Measurements from ENCODE around the gene METRNL.
"Not testable (repeated sequence)": the region's sequence is repeated elsewhere in the genome, so short reads cannot be mapped to it uniquely, and the experiment has no call there.

The METRNL gene, protein sequence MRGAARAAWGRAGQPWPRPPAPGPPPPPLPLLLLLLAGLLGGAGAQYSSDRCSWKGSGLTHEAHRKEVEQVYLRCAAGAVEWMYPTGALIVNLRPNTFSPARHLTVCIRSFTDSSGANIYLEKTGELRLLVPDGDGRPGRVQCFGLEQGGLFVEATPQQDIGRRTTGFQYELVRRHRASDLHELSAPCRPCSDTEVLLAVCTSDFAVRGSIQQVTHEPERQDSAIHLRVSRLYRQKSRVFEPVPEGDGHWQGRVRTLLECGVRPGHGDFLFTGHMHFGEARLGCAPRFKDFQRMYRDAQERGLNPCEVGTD

DNA sequence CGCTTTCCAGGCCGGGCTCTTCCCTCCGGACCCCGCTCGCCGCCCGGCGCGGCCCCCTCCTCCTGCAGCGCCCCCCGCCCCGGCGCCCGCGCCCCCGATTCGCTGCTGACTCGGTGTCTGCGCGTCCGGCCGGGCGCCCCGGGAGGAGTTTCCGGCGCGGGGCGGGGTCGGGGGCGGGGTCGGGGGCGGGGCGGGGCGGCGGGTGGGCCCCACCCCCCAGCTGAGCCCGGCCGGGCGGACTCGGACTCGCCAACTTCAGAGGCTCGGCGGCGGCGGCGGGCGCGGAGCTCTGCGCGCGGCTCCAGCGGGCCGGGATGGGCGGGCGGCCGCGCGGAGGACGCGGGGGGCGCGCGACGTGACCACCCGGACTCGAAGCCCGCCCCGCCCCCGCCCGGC, at the start of gene METRNL:
METRNL (plus strand) TSS at position 258 of the 396 bp plus-strand sequence. CDS start 207 bp downstream, outside the sequence.
- DNase-seq: peak in 1 of 2 experiments; percentile 33

DNA sequence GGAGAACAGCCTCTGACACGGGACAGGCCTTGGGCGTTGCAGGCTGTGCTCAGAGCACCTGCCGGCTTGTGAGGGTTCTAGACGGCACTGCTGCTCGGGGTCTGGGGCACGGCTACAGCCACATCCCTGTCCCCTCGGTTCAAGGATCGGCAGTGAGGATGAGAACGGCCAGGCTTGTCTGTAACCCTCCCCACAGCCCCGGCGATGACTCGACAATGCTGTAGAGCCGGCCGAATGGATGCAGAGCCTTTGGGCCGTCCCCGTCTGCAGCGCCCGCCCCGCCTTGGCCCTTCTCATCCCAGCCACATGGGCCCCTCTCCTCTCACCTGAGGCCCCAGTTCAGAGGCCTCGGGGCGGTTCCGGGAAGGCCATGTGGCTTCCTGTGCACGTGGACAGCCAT, 49.0 kb upstream of the METRNL start:
- DNase-seq: no peak

DNA sequence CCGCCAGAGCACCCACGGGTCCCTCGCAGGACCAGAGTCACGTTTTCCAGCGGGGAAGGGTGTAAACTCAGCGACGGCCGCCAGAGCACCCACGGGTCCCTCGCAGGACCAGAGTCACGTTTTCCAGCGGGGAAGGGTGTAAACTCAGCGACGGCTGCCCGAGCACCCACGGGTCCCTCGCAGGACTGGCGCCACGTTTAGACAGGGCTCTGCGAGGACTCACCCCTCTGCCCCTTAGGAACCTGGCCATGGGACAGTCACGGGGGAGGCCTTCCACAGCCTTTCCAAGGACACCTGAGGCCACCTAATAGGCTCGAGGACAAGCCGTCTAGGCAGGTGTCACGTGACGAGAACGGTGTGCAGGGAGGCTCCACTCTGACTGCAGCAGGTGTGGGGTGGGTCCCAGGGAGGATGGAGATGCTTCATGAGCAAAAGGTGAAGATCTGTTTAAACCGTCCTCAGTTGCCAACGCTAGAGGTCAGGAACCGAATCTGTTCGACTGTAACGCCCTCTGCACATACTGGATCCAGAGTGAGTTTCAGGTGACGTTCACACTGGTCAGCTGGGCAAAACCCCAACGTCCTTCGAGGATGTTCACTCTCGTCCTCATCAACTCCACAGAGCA, 48.0 kb upstream of the METRNL start:
- no peak for DNase-seq

DNA sequence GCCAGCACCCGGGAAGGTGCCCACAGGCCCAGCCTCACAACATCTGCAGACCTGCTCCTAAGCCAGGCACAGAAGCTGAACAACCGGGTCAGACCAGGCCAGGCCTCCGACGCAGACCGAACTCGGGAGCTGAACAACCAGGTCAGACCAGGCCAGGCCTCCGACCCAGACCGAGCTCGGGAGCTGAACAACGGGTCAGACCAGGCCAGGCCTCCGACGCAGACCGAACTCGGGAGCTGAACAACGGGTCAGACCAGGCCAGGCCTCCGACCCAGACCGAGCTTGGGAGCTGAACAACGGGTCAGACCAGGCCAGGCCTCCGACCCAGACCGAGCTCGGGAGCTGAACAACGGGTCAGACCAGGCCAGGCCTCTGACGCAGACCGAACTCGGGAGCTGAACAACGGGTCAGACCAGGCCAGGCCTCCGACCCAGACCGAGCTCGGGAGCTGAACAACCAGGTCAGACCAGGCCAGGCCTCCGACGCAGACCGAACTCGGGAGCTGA, 47.4 kb upstream of the METRNL start:
- DNase-seq: not testable (repeated sequence)

DNA sequence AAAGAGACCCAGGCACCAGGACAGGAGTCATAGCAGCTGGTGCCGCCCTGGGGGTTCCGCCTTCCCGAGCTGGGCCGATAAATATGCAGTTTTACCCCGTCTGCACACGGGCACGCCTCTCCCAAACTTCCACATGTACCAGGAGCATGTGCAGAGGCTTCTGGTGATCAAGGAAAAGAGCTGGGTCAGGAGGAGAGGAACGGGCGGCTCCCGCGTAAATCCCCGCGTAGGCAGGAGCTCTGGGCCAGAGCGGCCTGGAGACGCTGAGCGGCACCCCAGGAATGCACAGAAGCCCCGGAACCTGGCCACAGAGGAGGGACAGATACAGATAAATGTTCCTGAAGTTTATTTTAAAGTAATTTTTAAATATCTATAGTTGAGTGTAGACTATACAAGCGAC, 46.6 kb upstream of the METRNL start:
- DNase-seq: no peak

DNA sequence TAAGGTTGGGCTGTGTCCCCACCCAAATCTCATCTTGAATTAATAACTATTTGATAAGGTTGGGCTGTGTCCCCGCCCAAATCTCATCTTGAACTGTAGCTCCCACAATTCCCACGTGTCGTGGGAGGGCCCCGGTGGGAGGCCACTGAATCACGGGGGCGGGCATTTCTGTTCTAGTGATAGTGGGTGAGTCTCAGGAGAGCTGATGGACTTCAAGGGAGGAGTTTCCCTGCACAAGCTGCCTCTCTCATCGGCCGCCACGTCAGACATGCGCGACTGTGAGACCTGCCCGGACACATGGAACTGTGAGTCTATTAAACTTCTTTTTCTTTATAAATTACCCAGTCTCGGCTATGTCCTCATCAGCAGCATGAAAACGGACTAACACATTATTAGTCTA, 44.9 kb upstream of the METRNL start:
- no peak for DNase-seq

DNA sequence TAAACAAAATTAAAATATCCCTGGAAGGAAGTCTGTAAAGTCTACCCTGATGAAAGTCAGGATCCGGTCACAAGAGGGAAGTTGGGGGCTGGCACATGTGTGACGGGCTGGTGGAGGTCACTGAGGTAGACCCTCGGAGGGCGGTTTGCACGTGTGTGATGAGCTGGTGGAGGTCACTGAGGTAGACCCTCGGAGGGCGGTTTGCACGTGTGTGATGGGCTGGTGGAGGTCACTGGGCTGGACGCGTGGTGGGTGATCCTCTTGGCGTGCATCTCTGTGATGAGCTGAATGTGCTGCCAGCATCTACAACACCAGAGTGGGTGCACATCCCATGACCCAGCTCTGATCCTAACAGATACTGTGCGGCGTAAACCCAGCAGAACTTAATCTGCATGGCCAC, 43.7 kb upstream of the METRNL start:
- no peak for DNase-seq

DNA sequence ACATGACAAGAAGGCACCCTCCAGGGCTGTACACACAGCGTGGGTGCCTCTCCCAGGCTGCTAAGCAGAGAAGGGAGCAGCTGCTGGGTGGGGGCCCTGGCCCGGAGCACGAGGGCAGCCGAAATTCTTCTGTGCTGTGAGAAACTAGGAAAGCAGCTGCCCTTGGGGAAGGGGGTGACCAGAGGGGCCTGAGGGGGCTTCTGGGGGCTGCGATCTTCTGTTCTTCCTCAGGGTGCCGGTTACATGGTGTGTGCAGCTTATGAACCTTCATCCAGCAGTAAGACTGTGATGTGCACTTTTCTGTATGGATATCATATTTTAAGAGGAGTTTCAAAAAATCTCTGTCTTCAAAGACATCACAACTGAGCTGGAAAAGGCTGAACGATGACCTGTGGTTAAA, 43.2 kb upstream of the METRNL start:
- no peak for DNase-seq

DNA sequence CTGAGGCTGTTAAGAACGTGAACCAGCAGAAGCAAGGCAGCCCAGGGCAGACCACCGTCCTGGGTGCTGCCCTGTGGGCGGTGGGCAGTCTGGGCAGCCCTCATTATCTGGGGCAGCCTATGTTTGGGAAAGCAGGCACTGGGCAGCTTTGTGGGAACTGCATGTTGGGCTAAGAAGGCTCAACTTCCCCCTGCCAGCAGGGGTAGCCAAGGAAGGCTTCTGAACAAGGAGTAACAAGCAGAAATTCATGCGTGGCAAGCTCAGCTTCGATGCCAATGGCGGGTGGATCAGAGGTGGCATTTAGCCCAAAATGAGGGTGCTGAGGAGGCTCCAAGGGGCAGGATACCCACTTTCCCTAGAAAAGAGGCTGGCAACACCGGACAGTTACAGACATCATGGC, 42.7 kb upstream of the METRNL start:
- DNase-seq: no peak

DNA sequence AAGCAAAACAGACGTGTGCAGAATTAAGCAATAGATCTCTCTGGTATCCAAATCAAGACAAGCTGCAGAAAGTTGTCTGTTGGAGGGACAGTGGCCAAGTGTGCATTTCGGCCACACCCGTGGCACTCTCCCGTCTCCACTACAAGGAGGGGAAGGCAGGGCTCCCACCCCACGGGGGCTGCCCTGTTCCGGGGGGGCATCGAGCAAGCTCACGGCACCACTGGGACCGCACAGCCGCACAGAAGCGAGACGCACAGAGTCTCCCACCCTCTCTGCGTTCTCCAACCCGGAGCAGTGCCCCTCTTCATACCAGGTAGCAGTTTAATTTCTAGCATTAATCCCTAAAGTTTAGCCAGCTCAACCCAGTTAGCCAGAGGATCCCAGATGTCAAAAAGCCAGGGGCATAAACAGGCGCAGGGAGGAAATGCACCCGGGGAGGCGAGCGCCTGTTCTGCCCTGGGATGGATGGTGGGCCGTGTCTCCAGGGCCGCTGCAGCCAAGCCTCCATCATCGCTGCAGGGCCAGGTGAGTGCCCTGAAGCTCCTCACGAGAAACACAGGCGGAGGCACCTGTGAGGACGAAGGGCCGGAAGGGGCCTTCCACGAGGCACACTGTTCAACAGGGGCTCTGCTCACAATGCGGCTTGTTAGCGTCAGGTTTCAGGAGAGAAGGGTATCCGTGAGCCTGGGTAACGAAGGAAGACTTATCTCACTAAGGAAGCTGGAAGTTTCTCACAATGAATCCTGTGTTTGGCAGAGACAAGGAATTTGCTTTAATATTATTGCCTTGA, 42.1 kb upstream of the METRNL start:
- no peak for DNase-seq

DNA sequence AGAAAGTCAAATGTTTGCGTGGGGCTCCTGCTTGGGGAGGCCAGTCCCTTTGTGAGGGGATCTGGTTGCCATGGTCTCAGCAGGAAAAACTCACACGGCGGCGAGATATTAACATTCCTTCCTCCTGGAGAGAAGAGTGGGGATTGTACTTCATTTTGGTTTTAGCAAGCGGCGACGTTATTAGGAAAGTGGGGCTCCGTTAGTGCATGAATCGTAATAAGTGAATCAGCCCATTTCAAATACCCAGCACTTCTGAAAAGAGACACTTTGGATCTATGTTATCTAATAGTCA, 41.6 kb upstream of the METRNL start:
- no peak for DNase-seq

DNA sequence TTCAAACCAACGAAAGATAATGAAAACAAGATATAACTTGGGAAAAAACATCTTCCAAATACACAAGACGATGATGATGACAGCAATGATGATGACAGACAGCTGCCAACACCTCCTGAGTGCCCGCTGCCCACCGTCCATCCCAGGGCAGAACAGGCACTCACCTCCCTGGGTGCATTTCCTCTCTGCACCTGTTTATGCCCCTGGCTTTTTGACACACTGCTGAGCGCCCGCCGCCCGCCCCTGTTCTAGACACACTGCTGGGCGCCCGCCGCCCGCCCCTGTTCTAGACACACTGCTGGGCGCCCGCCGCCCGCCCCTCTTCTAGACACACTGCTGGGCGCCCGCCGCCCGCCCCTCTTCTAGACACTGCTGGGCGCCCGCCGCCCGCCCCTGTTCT, 40.4 kb upstream of the METRNL start:
- DNase-seq: not testable (repeated sequence)

DNA sequence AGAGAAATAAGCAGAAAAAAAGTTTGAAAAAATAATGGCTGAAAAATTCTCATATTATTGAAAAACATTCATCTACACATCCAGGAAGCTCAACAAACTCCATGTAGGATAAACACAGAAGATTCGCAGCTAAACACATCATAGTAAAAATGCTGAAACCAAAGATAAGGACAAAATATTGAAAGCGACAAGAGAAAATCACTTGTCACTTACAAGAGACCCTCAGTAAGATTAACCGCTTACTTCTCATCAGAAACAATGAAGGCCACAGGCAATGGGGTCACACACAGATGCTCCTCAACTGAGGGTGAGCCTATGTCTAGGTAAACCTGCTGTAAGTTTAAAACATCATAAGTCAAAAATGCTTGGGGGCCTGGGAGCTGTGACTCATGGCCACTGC, 38.1 kb upstream of the METRNL start:
- DNase-seq: no peak

DNA sequence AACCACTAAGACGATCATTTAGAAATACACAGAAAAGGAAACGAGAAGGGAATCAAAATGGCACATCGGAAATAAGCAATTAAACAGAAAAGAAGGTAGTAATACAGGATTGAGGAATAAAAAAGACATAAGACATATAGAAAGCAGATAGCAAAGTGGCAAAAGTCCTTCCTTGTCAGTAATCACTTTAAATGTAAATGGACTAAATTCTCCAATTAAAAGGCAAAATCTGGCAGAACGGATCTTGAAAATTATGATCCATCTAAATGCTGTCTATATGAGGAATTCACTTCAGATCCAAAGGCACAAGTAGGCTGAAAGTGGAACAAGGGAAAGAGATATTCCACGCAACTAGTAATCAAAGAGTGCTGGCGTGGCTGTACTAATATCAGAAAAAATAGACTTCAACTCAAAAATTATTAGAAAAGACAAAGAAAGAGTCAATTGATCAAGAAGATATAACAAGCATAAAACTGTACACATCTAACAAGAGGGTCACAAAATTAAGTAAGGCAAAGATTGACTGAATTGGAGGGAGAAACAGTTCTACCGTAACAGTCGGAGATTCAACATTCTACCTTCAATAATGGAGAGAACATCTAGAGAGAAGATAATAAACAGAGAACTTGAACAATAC, 36.8 kb upstream of the METRNL start:
- DNase-seq: no peak

DNA sequence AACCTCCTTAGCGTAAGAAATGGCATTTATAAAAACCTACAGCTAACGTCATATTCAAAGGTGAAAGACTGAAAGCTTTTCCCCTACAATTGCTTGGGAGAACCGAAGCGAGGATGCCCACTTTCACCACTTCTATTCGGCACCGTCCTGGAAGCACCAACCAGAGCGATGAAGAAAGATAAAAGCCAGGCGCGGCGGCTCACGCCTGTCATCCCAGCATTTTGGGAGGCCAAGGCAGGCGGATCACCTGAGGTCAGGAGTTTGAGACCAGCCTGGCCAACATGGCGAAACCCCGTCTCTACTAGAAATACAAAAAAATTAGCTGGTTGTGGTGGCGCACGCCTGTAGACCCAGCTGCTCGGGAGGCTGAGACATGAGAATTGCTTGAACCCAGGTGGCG, 34.9 kb upstream of the METRNL start:
- not testable (repeated sequence) for DNase-seq

DNA sequence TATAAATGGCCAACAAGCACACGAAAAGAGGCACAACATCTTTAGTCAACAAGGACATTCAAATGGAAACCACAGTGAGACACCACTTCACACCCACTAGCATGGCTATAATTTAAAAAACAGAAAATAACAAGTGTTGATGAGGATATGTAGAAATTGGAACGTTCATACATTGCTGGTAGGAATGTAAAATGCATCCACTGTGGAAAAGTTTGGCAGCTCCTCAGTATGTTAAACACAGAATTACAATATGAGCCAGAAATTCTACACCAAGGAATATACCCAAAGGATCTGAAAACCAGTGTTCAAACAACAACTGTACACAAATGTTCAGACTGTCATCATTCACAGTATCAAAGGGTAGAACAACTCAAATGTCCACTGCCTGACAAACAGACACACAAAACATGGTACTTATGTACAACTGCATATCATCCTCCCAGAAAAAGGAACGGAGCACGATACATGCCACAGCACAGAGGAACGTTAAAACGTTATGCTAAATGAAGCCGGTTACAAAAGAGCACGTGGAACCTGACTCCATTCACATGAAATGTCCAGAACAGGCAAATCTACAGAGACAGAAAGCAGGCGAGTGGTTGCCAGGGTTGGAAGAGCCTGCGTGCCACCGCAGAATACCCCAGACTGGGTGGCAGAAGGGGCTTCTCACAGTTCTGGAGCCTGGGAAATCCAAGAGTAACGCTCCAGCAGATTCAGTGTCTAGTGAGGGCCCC, 32.8 kb upstream of the METRNL start:
- no peak for DNase-seq

DNA sequence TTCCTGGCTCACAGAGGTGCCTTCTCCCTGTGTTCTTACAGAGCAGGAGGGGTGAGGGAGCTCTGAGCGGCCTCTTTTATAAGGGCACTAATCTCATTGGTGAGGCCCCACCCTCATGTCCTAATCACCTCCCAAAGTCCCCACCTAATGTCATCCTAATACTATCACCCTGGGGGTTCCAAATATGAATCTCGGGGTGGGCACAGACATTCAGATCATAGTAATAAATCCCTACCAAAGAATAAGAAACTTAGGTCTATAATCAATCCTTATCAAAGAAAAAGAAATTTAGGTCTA, 32.3 kb upstream of the METRNL start:
- DNase-seq: no peak

DNA sequence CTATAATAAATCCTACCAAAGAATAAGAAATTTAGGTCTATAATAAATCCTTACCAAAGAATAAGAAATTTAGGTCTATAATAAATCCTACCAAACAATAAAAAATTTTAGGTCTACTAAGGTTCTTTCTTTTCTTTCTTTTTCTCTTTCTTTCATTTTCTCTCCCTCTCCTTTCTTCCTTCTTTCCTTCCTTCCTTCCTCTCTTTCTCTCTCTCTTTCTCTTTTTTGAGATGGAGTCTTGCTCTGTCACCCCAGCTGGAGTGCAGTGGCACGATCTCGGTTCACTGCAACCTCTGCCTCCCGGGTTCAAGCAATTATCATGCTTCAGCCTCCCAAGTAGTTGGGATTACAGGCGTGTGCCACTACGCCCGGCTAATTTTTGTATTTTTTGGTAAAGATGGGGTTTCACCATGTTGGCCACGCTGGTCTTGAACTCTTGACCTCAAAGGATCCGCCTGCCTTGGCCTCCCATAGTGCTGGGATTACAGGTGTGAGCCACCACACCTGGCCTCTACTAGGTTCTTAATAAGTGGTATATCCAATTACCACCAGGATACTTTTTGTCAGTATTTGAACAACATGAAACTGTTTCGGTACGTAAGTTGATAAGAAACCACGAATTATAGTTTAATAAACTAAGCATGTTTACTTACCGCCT, 31.5 kb upstream of the METRNL start:
- not testable (repeated sequence) for DNase-seq

DNA sequence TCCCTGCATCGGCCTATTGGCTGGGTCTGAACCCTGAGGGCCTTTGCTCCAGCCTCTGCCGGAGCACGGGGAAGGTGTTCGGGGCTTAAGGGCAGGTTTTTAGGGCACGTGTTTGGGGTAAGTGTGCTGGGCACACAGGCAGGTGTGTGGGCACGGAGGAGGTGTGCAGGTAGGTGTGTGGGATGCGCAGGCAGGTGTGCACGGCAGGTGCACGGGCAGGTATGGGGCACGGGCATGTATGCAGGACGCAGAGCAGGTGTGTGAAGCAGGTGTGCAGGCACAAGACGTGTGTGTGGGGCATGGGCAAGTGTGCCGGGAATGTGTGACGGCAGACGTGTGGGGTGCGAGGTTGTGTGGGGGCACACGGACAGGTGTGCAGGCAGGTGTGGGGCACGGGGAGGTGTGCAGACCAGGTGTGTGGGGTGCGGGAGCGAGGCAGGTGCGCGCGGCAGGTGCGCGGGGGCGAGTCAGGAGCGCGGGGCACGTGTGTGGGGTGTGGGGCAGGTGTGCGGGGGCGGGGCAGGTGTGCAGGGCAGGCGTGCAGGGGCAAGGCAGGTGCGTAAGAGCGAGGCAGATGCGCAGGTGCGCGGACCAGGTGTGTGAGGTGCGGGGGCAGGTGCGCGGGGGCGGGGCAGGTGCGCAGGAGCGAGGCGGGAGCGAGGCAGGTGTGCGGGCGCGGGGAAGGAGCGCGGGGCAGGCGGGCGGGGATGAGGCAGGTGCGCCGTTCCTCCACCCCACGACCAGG, 28.6 kb upstream of the METRNL start:
- DNase-seq: no peak

DNA sequence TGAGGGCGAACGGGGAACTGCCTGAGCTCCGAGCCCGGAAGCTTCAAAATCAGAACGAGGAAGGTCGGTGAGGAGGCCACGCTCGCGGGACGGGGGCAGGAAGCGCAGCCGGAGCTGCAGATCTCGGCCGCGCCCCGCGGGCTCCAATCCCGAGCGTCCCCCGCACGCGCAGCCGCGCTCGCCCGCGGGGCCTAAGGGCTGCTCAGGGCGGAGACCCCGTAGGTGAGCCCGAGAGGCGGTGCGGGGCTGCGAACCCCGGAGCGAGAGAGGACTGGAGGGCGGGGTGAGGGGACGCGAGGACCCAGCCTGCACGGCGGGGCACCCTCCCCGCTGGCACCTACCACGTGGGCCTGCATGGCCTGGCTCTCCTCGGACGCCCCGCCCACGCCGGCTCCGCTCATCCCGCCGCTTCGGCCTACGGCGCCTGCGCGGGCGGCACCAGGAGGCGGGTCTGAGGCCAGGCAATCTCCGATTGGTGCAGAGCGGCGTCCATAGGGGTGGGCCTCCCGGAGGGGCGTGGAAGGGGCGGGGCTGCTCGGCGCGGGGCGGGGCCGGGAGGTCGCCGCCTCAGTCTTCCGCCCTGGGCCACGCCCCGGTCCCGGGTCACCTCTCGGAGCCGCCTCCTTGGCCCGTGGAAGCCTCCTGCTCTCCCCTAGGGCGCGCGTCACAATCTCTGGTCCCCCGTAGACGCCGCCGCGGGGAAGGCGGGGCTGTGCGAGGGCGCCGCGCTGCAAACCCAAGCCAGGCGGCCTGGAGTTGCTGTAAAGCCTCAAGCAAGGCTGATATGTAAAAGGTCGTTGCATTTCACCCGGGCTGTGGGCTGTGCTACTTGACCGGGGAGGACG, 27.8 kb upstream of the METRNL start:
- DNase-seq: peak; percentile 95 to 96

DNA sequence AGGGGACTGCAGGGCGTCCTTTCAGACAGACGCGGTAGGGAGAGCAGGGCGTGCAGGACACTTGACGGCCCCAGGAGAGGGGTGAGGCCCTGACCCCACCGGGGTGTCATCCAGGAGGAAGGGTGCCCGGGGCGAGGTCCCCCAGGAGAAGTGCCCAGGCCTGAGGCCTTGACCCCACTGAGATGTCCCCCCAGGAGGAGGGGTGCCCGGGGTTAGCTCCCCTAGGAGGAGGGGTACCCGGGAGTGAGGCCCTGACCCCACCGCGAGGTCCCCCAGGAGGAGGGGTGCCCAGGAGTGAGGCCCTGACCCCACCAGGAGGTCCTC, 27.2 kb upstream of the METRNL start:
- no peak for DNase-seq

Measured in activated CD4-positive, alpha-beta T cell treated with anti-CD3 and anti-CD28 coated beads, Interleukin-2, amount 50 U/mL, for 4 hours (primary cell).